Lung (tissue), 12 donors: ENCODE data around the gene HPCAL4. TPM values are rescaled to one million over a fixed set of nuclear protein-coding genes. Genes with fewer than 3 reads are reported as not detected.
A peak's percentile ranks its signal among the peaks of the same experiment; 100 is the strongest.

Experiments used
- ATAC-seq: fragments of 200-7000 bp; cut with Tn5 transposase; one replicate; pipeline ENCODE4 v1.9.1; 2020; ENCODE audit warnings: moderate number of reproducible peaks; ENCODE audit not compliant: insufficient read depth, low FRiP score
- DNase-seq, 3 donors: peaks; one replicate each; pipeline ENCODE4 v3.0.0-alpha.2; 2013 to 2017
- H3K27ac ChIP-seq, 2 donors: one replicate each; pipeline ENCODE4 v1.5.1; 2013; ENCODE audit warnings: mild to moderate bottlenecking in 2 of 2, moderate library complexity in 2 of 2, control low read depth in 1 of 2, inconsistent platforms in 1 of 2, low read depth in 1 of 2, low read length in 1 of 2
- H3K27me3 ChIP-seq, 3 donors: one replicate each; pipeline ENCODE4 v1.5.1; 2013; ENCODE audit warnings: low read length in 2 of 3; ENCODE audit not compliant: control insufficient read depth in 3 of 3, insufficient read depth in 3 of 3
- H3K36me3 ChIP-seq, 4 donors: one replicate each; pipeline ENCODE4 v1.5.1; 2013; ENCODE audit warnings: low read length in 4 of 4, mild to moderate bottlenecking in 1 of 4, moderate library complexity in 1 of 4; ENCODE audit not compliant: control insufficient read depth in 4 of 4, insufficient read depth in 4 of 4
- H3K4me1 ChIP-seq, 5 donors: one replicate each; pipeline ENCODE4 v1.5.1; 2013; ENCODE audit warnings: low read length in 5 of 5, mild to moderate bottlenecking in 2 of 5, moderate library complexity in 1 of 5; ENCODE audit not compliant: control insufficient read depth in 5 of 5, insufficient read depth in 5 of 5
- H3K4me3 ChIP-seq: one replicate; pipeline ENCODE4 v1.5.1; 2013; ENCODE audit warnings: mild to moderate bottlenecking, control low read depth, moderate library complexity
- H3K9ac ChIP-seq, 2 donors: one replicate each; pipeline ENCODE4 v1.5.1; 2013; ENCODE audit warnings: low read length in 2 of 2, control low read depth in 1 of 2; ENCODE audit not compliant: insufficient read depth in 1 of 2
- H3K9me3 ChIP-seq, 4 donors: one replicate each; pipeline ENCODE4 v1.5.1; 2013; ENCODE audit warnings: low read length in 3 of 4, mild to moderate bottlenecking in 1 of 4, moderate library complexity in 1 of 4; ENCODE audit not compliant: control insufficient read depth in 4 of 4, insufficient read depth in 3 of 4
- WGBS, 2 donors: extraction: QIAGEN DNeasy Blood & Tissue Kit; methylation state at CpG; one replicate each; pipeline ENCODE4 v1.1.7; 2013; 5-methylcytosine and 5-hydroxymethylcytosine counted together
- polyA plus RNA-seq, 2 donors: library from polyadenylated mRNA; stranded (reverse); fragments of 200-250 nt; gene quantifications; one replicate each; pipeline ENCODE4 v1.2.1, GENCODE V29; 2013
- total RNA-seq, 2 donors: library from RNA; depleted of rRNA in 1 of 2; stranded (reverse); fragments of >200 nt in 1 of 2; gene quantifications; one replicate each; pipeline ENCODE4 v1.2.1, GENCODE V29; 2014 to 2021
- TF ChIP-seq, protein P1 (sequence below): IDR thresholded peaks from 2 replicates; pipeline ENCODE4 v1.5.1; 2012; ENCODE audit warnings: mild to moderate bottlenecking; ENCODE audit errors: control extremely low read depth, extremely low read depth
- donor health status: control.
- donor health status: control.
- donor health status: Bipolar disorder and iron deficiency.
- donor health status: healthy.
- donor health status: DM: yes; HTN: yes; CAD: no.

HPCAL4 gene
- total and polyA plus RNA-seq, 4 donors = 0.08 to 0.43 (median 0.17) TPM

GRCh38 chr1:39632682-39633417 is 58.4 kb downstream of the HPCAL4 start:
- Histone ChIP-seq H3K27ac (peak overlapping the region; percentile 22 to 60), H3K9ac (no peak overlapping the region), H3K4me3 (peak overlapping the region; percentile 21), H3K27me3 (peaks cover 0 to 3% (median 0%) of the 10 kb centered on the region in 3 donors), H3K36me3 (peaks cover 0 to 4% (median 0%) of the 10 kb centered on the region in 4 donors), H3K4me1 (peaks cover 0 to 19% (median 3%) of the 10 kb centered on the region in 5 donors), H3K9me3 (no peaks in the 10 kb centered on the region)
- DNase-seq (peak; percentile 57 to 76 (median 71)), ATAC-seq (peak; percentile 41)
- TF ChIP-seq, protein P1, sequence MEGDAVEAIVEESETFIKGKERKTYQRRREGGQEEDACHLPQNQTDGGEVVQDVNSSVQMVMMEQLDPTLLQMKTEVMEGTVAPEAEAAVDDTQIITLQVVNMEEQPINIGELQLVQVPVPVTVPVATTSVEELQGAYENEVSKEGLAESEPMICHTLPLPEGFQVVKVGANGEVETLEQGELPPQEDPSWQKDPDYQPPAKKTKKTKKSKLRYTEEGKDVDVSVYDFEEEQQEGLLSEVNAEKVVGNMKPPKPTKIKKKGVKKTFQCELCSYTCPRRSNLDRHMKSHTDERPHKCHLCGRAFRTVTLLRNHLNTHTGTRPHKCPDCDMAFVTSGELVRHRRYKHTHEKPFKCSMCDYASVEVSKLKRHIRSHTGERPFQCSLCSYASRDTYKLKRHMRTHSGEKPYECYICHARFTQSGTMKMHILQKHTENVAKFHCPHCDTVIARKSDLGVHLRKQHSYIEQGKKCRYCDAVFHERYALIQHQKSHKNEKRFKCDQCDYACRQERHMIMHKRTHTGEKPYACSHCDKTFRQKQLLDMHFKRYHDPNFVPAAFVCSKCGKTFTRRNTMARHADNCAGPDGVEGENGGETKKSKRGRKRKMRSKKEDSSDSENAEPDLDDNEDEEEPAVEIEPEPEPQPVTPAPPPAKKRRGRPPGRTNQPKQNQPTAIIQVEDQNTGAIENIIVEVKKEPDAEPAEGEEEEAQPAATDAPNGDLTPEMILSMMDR = no peak
- WGBS, 2 donors = 43 to 47% methylated on average over 41 to 61 of the region's 61 CpGs

DNA sequence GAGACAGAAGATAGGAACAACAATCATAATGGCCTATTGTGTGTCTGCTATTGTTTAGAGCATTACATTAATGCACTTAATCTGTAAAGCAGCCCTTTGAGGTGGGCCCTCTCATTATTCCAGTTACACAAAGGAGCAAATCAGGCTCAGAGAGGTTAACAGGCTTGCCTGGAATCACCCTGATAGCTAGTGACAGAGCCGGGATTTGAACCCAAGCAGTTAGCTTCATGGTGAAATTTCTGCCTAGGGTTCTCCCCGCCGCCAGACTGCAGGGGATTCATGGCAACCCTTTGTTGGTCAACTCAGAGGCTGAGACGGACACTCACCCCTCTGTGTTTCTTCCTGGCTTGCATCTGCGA is 58.9 kb downstream of the HPCAL4 start:
- TF ChIP-seq, protein P1 = no peak
- Histone ChIP-seq H3K27ac (peak overlapping the region; percentile 11 to 60), H3K9ac (no peak overlapping the region), H3K36me3 (peaks cover 0 to 4% (median 0%) of the 10 kb centered on the region in 4 donors), H3K27me3 (peaks cover 0 to 3% (median 0%) of the 10 kb centered on the region in 3 donors), H3K4me3 (no peak overlapping the region), H3K9me3 (no peaks in the 10 kb centered on the region), H3K4me1 (peaks cover 0 to 16% (median 3%) of the 10 kb centered on the region in 5 donors)
- DNase-seq = peak in 1 of 3 donors; percentile 18
- no peak for ATAC-seq
- 81 to 90% methylated on average over 5 of the region's 5 CpGs for WGBS, 2 donors

GRCh38 chr1:39631361-39632322 is 59.6 kb downstream of the HPCAL4 start:
- H3K9me3 ChIP-seq = no peaks in the 10 kb centered on the region

More at GRCh38 chr1:39631361-39632322, 59.6 kb downstream of the HPCAL4 start:
- WGBS, 2 donors = 84 to 92% methylated on average over 16 of the region's 16 CpGs
- peaks cover 0 to 7% (median 0%) of the 10 kb centered on the region in 4 donors for H3K36me3 ChIP-seq
- no peak overlapping the region for H3K4me3 ChIP-seq
- ATAC-seq (no peak), DNase-seq (no peak)
- H3K27me3 ChIP-seq = peaks cover 0 to 3% (median 0%) of the 10 kb centered on the region in 3 donors
- TF ChIP-seq, protein P1 = no peak
- peak overlapping the region in 1 of 2 donors; percentile 2 for H3K27ac ChIP-seq
- no peak overlapping the region for H3K9ac ChIP-seq
- peaks cover 0 to 13% (median 3%) of the 10 kb centered on the region in 5 donors for H3K4me1 ChIP-seq
